HG03439 (cell line): ENCODE data around the gene SPRED2.
"Not testable (repeated sequence)": the region's sequence is repeated elsewhere in the genome, so short reads cannot be mapped to it uniquely, and the experiment has no call there.

Experiments
- ATAC-seq: cut with Tn5 transposase; IDR thresholded peaks from one replicate; pipeline ENCODE4 v1.9.1; 2021; ENCODE audit warnings: mild to moderate bottlenecking, moderate library complexity; ENCODE audit not compliant: unreplicated experiment

Gene SPRED2

DNA sequence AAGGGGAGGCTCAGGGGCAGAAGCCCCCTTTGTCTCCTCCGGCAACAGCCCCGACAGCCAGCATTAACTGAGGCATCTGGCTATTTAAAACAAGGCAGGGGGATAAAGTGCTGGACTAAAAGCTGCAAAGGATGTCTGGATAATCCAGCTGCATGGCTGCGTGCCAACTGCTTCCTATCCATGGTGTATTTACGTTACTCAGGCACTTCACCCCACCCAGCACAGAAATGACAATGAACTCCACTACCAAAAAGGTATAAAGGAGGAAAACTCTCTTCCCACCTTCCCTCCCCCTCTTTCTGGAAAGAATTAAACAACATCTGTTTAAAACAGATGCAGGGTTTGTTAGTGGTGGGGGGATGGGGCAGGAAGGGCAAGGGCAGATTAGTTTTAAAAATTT lies 82.5 kb downstream of the SPRED2 start:
- ATAC-seq, result no peak

DNA sequence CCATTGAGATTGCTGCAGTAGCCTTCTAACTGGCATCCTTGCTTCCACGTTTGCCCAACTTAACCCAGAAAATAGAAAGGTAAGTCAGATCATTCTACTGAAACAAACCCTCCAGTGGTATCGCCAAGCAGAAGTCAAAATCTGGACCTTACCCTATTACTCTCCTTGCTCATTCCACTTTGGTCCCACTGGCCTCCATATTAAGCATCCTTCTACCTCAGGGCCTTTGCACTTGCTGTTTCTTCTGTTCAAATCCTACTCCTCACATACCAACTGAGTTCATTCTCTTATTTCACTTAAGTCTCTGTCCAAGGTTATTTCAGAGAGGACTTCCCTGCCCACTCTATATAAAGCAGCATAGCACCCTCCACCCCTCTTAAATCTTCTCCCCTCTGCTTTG lies 84.5 kb downstream of the SPRED2 start:
- no peak for ATAC-seq

DNA sequence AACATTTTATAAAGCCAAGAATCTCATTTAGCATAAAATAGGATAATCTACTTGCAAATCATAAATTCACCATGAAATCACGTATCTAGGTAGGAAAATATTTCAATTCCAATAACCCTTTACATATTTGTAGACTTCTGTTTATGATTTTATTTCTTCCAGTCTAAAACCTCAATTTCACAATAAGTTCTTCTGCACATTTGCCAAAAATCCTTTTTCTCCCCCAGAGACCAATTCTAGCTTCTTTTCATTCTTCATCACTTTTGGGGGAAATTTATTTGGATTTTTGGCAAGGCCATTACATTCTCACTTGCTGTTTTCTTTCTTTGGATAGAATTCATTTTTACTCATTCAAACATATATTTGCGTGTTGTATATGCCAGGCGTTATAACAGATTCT lies 86.8 kb downstream of the SPRED2 start:
- ATAC-seq, result no peak

DNA sequence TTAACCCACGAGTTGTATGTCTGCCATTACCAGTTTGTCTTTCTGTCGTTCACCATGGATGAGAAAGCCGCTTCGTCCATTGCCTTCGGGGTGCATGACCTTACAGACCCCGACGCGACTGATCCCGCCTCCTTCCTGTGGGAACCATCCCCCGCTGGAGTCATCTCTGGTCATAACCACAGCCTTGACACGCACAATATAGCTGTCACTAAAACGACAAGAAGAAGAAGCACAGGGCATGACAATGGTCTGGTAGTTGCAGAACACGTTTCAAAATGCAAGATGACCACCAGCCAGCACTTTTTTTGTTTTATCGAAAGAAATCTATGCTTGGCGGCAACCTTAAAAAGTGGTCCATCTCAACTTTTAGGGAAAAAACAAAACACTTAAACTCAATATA lies 87.7 kb downstream of the SPRED2 start:
- ATAC-seq, result no peak

DNA sequence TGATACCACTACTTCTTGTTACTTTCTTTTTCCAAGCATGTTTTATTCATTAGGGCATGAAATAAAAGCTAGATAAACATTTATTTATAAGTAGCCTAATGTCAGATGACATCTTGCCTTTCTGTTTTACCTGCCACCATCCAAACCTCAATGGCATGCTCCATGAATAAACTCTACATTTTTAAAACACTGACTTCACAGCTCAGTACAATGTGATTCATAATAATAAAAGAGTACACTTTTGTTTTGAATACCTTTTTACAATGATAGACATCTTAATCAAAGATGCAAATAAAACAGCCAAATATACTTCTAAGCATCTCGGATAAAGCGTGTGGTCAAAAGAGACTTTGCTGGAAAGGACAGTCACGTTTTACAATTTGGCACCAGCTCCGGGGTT lies 88.2 kb downstream of the SPRED2 start:
- ATAC-seq, result no peak

DNA sequence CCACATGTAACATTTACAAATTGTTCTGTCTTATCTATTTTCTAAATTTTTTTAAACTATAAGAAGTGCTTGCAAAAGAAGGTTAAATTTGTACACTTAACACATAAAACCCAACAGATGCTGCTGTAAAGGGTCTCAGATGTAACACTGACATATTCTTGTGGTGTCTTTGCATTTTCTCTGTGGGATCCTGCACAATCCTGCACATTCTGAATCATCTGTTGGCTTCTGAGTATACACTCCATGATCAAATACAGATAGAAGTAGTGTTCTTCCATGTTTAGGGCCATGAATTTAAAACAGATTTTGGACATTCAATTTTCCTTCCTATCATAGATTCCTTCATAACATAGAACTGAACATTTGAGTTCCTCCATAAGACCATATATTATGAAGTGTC lies 89.0 kb downstream of the SPRED2 start:
- no peak for ATAC-seq

DNA sequence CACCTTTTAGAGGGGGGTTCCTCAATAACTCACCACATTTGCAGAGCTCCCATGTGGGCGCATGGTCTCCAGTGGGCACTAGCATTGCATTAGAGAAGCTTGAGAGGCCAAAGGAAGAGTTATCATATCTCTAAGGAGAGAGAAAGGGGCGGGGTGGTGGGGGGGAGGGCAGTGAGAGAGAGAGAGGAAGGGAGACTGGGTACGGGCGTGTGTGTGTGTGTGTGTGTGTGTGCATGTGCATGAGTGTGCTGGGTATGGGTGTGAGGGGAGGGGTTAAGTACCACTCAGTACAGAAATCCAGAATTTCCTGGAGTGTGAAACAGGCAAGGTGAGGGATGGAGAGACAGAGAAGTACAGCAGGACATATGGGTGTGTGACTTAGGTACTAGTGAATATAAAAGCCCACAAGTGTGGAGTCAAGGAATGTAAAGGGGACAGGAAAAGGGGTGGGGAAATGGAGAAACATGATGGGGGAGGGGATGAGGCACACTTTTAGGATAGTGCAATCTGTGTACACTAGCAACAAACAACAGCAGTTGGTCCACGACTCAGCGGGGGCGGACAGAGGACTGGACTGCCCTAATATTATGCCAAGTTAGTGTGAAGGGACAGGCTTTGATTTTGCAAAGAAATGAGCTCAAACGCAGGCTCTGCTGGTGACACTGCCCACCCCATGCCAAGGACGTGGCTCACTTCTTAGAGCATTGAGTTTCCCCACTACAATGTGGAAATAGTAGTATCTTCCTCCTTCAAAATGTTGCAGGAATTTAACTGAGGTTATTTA lies 91.3 kb downstream of the SPRED2 start:
- ATAC-seq, result no peak

DNA sequence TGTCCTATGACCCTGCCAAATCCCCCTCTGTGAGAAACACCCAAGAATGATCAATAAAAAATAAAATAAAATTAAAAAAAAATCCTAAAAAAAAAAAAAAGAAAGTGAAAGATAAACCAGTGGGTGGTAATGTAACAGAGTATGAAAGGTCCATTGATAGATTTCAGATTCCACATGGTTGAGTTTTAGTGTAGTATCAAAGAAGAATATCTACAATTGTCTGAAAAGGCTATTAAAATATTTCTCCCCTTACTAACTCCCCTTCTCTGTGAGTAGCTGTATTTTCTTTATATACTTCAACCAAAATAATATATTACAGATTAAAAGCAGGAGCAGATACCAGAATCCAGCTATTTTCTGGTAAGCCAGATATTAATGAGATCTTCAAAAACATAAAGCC lies 92.8 kb downstream of the SPRED2 start:
- ATAC-seq, result no peak

DNA sequence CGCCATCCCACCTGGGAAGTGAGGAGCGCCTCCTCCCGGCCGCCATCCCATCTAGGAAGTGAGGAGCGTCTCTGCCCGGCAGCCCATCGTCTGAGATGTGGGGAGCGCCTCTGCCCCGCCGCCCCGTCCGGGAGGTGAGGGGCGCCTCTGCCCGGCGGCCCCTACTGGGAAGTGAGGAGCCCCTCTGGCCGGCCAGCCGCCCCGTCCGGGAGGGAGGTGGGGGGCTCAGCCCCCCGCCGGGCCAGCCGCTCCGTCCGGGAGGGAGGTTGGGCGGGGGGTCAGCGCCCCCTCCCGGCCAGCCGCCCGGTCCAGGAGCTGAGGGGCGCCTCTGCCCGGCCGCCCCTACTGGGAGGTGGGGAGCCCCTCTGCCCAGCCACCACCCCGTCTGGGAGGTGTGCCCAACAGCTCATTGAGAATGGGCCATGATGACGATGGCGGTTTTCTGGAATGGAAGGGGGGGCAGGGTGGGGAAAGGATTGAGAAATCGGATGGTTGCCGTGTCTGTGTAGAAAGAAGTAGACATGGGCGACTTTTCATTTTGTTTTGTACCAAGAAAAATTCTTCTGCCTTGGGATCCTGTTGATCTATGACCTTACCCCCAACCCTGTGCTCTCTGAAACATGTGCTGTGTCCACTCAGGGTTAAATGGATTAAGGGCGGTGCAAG lies 93.4 kb downstream of the SPRED2 start:
- not testable (repeated sequence) for ATAC-seq

DNA sequence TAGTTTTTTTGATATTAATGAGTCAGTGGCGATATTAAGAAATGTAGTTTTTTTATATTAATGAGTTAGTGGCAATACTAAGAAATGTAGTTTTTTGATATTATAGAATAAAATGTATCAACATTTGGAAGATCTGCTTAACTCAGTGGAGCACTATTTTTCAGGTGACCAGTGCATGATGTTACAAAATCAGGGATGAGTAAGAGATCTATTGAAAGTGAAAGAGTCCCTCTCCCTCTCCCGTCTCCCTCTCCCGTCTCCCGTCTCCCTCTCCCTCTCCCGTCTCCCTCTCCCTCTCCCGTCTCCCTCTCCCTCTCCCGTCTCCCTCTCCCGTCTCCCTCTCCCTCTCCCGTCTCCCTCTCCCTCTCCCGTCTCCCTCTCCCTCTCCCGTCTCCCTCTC lies 94.5 kb downstream of the SPRED2 start:
- ATAC-seq, result not testable (repeated sequence)

DNA sequence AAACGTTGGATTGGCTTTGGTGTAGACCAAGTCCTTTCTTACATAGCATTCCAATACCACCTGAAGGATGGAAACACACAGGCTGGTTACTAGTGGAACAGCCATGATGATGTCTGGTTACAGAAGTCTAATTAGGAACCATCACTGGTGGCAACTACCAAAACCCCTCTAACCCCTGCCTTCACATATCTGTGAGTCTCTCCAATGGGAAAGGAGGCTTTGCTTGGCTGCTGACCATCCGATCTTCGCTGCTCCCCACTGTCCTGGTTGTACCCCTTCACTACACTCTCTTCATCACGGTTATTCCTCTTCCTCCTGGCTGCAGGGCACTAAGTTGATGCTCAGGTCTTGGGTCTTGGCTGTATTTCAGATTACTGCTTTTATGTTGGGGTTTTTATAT lies 97.7 kb downstream of the SPRED2 start:
- no peak for ATAC-seq

DNA sequence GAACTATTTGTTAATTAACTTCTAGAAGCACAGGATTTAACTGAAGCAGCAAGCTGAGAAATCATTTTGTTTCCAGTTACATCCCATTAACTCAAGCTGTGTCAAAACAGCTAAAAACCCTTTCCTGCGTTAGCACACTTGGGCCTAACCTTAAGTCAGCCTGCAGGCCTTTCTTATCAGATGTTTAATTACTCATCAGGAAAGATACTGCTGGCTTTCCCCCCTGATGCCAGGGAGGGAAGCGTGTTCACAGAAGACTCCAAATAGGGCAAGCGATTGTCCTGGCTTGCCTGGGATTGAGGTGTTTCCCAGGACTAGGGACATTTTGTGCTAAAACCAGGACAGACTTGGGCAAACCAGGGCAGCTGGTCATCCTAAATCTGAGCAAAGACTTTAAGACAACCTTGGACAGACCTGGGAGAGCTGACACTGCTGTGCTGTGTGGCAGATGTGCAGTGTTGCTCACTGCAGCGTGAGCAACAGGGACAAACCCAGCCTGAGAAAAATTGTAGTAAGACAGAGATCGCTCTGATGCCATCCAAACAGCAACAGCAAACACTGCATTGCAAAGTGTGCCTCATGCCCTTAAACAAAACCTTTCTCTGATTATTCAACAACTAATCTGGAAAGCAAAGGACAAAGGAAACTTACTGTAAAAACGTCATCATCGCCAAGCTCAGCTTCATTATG lies 100.9 kb downstream of the SPRED2 start:
- no peak for ATAC-seq

DNA sequence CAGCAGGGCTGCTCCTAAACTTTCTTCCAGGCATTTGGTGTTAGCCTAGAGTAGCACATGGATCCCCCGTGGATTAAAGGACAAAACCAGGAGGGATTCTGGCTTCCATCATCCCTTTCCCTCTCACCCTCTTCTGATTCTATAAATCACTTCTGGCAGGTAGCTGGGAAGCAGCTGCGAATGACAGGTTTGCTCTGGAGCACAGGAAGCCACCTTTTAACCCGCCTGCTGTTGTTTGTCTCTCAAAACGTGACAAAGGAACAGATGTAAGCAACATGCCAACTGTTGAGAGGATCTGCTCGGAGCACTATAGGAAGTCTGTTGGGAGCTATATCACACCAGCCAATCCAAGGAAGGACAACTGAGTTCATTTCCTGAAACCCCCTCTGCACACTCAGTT lies 102.9 kb downstream of the SPRED2 start:
- ATAC-seq, result no peak

DNA sequence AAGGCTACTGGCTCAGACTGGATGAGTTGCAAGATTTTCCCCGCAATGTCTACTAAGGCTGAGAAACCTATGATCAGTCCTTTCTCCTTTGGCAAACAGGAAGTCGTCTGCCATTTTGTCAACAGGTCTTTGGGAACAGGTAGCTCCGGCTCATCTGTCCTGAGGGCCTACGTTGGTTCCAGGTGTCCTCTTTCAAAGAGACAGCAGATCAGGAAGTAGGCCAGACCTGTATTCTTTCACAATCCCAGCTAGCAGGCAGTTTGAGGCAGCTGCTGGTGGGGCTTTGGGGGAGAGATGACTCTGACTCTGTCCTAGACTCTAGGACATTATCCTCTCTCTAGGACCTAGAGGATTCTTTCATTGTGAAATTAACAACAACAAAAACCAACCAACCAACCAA lies 106.1 kb downstream of the SPRED2 start:
- no peak for ATAC-seq

DNA sequence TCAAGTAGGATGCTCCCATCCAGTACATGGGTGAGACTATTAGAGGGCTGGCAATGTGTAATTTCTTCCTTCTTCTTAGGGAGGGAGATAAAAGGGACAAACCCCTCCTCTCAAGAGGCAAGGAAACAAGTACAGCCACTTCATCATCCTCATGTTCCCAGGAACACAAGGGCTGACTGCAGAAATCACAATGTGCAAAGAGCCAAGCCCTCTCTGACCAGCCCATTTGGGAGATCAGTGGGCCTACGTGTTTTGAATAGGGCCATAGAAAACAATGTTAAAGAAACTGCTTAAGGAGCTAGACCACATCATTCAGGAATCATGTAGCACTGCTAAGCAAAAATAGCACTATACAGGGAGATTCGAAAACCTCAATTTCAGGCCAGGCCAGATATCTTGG lies 107.3 kb downstream of the SPRED2 start:
- no peak for ATAC-seq

DNA sequence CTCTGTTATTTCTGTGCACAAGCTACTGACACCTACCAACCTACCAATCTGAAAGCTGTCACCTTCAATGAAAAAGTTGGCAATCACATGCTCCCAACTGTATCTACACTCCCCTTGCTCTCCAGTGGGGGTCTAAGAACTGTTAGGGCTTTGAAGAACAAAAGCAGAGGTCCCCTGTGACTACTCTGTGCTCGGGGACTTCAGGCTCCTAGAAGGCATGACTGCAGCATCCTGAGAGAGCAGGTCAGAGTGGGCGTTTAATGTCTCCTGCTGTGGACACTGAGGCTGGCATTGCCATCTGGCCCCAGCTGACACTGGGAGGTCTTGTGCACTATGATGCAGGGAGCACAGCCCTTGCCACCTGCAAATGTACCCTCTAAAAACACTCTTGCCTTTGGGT lies 111.5 kb downstream of the SPRED2 start:
- no peak for ATAC-seq

DNA sequence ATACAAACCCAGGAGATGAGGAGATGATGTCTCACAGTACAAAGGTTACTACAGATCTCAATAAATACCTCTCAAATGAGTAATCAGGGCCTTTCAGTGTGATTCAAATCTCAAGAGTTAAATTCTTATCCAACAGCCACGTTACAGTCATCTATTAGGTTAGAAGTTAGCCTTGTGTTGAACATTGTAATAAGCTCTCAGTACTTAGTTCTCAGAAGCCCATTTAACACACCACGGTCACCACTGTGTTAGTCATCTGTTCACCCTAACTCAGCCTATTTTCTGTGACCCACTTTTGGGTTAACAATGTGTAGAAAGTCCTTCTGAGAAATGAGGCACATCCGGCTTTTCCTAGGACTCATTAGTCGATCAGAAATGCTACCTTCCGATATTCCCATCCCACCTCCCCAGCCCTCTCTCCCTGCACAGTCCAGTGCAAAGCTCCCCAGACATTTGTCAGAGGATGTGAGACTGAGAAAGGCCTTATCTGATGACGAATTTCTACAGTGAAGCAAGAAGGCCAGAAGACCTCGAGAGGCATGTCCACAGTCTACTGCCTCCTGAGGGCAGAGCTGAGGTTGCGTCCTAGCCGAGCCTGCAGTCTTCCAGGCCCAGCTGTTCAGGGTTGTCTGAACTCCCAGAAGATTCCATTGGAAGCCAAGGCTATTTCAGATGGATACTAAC lies 112.2 kb downstream of the SPRED2 start:
- peak; percentile 74 for ATAC-seq

DNA sequence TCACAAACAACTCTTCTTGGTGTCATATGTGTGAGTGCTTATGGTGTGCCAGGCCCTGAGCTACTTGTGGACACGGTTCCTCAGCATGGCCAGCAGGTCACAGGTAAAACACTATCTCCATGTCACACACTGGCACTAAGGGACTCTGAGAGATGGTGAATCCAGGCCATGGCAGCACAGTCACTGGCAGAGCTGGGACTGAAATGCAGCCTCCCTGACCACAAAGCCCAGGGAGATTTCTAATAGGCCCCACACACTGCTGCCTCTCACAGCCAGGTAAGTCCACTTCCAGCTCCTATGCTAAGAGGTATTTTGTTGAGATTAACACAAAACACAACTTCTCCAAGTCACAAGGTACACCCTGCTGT lies 112.7 kb downstream of the SPRED2 start:
- ATAC-seq, result no peak

DNA sequence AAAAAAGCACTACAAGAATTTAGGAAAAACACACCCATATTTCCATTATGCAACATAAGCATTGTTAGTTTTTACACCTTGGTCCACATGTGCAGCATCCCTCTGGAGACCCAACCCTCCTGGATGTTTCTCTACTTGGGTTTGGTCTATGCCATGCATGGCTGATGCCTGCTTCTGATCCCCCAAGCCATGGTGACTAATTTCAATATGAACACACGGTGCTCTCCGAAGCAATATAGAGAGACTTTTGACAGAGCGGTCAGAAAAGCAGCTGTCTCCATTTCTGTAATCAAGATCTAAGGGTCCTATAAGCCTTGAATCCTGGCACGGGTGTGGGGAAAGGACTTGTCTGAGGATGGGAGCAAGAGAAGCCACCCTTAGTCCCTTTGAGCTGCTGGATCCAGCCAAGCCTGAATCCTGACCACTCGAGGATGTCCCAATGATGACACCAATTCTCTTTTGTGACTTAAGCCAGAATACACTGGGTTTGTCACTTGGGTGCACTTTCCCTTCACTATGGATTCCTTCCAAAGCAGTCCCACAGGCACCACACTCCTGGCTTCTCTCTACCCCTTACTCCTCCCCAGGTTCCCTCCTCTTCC lies 113.2 kb downstream of the SPRED2 start:
- ATAC-seq, result no peak

DNA sequence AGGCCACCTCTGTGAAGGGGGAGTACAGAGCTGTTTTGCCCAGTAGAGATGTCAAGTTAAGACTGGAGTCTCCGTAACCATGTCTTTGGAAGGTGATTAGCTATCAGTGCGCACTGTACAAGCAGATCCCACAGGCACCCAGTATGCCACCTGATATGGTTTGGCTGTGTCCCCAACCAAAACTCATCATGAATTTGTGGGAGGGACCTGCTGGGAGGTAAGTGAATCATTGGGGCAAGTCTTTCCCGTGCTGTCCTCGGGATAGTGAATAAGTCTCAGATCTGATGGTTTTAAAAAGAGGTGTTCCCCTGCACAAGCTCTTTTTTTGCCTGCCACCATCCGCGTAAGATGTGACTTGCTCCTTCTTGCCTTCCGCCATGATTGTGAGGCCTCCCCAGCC lies 114.6 kb downstream of the SPRED2 start:
- no peak for ATAC-seq

DNA sequence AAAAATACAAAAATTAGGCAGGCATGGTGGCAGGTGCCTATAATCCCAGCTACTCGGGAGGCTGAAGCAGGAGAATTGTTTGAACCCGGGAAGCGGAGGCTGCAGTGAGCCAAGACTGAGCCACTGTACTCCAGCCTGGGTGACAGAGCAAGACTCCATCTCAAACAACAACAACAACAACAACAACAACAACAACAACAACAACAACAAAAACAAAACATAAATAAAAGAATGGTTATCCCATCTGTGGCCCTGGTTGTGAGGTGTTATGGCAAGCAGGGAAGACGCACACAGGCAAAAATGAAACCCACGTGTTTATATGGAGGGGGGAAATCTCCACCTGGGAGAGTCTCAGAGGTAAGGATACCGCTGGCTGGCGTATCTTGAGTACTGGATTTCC lies 115.0 kb downstream of the SPRED2 start:
- not testable (repeated sequence) for ATAC-seq
